Cardiac muscle cell (in vitro differentiated cells and primary cell): ENCODE data around the gene FHIT. TPM values are rescaled to one million over a fixed set of nuclear protein-coding genes. Genes with fewer than 3 reads are reported as not detected.

ENCODE experiments used
- DNase-seq, 2 donors: peaks; one replicate each; pipeline versions ENCODE4 v3.0.0 to v3.0.0-alpha.2; 2010 to 2017; ENCODE audit warnings: low read depth in 1 of 2, low spot score in 1 of 2
- H3K27ac ChIP-seq: fragments of 200-600 bp; sonication (generic); 2 replicates; pipeline ENCODE4 v1.5.1; 2016
- H3K27me3 ChIP-seq: fragments of 200-600 bp; sonication (generic); 2 replicates; pipeline ENCODE4 v1.6.0; 2016; ENCODE audit warnings: control low read depth
- H3K36me3 ChIP-seq: fragments of 200-600 bp; sonication (generic); 2 replicates; pipeline ENCODE4 v1.5.1; 2016; ENCODE audit warnings: control low read depth
- H3K4me1 ChIP-seq: fragments of 200-600 bp; sonication (generic); 2 replicates; pipeline ENCODE4 v1.8.1; 2017; ENCODE audit warnings: low read depth, mild to moderate bottlenecking, mixed run types
- H3K4me3 ChIP-seq: fragments of 200-600 bp; sonication (generic); 2 replicates; pipeline ENCODE4 v1.5.1; 2016; ENCODE audit warnings: mild to moderate bottlenecking
- H3K9me3 ChIP-seq: fragments of 200-600 bp; sonication (generic); 2 replicates; pipeline ENCODE4 v1.5.1; 2017; ENCODE audit warnings: low read depth, mild to moderate bottlenecking, control low read depth
- CTCF ChIP-seq: IDR thresholded peaks from 2 replicates; pipeline ENCODE4 v1.5.1; 2012; ENCODE audit warnings: low read depth, mild to moderate bottlenecking, low read length
- polyA plus RNA-seq: library from polyadenylated mRNA; unstranded; fragments of >200 nt; fragmentation: Nextera tagmentation; extraction: Ambion mirVana; gene quantifications from 2 replicates; pipeline ENCODE4 v1.2.1, GENCODE V29; 2016
- total RNA-seq: library from RNA; depleted of rRNA; stranded (reverse); fragments of >200 nt; gene quantifications from 2 replicates; pipeline ENCODE4 v1.2.3, GENCODE V29; 2016

The FHIT gene
- total and polyA plus RNA-seq, 2 experiments from 2014 or later: 6.9 to 12.5 TPM

DNA sequence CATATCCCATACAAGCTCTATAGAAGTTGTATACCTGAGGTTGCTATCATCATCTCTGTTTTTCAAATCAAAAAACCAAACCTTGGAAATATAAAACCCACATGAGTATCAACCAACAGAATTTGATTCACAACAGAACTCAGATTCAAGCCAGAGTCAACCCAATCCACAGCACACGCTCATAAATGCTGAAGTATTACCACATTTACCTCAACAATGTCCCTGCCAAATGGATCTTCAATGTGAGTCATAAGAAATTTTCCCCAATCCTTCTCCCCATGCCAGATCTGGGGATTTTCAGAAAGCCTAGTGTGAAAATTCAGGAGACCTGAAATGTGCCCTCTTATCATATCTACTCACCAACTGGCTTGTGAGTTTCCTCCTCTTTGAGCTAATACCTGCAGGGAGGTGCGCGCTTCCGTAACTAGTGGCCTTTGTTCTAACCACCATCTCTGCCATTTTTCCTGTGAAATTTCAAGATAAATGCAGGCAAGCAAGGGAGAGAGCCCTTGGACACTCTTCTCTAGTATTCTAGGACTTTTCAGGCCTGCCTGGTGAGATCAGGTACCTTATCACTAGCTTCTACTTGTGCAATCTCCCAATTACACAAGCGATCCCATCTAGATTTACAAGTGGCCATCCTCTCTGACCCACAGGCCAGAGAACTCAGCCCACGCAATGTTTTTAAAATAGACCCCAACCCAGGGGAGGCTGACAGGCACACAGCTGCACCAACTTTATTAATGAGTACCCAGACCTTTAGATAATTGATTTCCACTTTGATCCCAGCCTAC is 1124.5 kb downstream of the FHIT start:
- Histone ChIP-seq H3K36me3 (no peaks in the 10 kb centered on the region), H3K4me1 (no peaks in the 10 kb centered on the region), H3K4me3 (no peak overlapping the region), H3K27me3 (no peaks in the 10 kb centered on the region), H3K27ac (no peak overlapping the region), H3K9me3 (no peaks in the 10 kb centered on the region)
- no peak for DNase-seq
- TF ChIP-seq CTCF: no peak

GRCh38 chr3:60125686-60126085 is 1125.6 kb downstream of the FHIT start:
- H3K9me3 ChIP-seq: no peaks in the 10 kb centered on the region
- H3K27ac ChIP-seq: no peak overlapping the region
- no peaks in the 10 kb centered on the region for H3K27me3 ChIP-seq
- no peaks in the 10 kb centered on the region for H3K4me1 ChIP-seq
- H3K36me3 ChIP-seq: no peaks in the 10 kb centered on the region
- TF ChIP-seq CTCF: no peak
- no peak overlapping the region for H3K4me3 ChIP-seq
- no peak for DNase-seq

GRCh38 chr3:60120245-60120644 is 1131.0 kb downstream of the FHIT start:
- TF ChIP-seq CTCF: no peak

DNA sequence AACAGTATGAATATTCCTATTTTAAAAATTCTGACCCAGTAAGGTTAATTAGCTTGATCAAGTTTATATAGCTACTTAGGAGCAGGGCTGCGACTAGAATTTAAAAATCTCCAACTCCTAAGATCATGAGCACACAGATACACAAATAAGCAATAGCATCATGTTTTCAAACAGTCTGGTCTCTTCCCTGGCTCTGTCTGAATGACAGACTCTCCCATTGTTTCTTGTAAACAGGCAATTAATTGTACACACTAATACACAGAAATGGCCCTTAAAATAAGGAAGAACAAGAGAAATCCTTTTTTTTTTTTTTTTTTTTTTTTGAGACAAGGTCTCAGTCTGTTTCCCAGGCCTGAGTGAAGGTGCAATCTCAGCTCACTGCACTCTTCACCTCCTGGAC is 1137.1 kb downstream of the FHIT start:
- DNase-seq: no peak
- Histone ChIP-seq H3K27ac (no peak overlapping the region), H3K9me3 (no peaks in the 10 kb centered on the region), H3K27me3 (no peaks in the 10 kb centered on the region), H3K4me1 (no peaks in the 10 kb centered on the region), H3K4me3 (no peak overlapping the region), H3K36me3 (no peaks in the 10 kb centered on the region)
- TF ChIP-seq CTCF: no peak

More at GRCh38 chr3:60120245-60120644, 1131.0 kb downstream of the FHIT start:
- no peaks in the 10 kb centered on the region for H3K9me3 ChIP-seq
- no peak overlapping the region for H3K4me3 ChIP-seq
- H3K4me1 ChIP-seq: no peaks in the 10 kb centered on the region
- H3K36me3 ChIP-seq: no peaks in the 10 kb centered on the region
- H3K27me3 ChIP-seq: no peaks in the 10 kb centered on the region
- H3K27ac ChIP-seq: no peak overlapping the region
- DNase-seq: no peak

DNA sequence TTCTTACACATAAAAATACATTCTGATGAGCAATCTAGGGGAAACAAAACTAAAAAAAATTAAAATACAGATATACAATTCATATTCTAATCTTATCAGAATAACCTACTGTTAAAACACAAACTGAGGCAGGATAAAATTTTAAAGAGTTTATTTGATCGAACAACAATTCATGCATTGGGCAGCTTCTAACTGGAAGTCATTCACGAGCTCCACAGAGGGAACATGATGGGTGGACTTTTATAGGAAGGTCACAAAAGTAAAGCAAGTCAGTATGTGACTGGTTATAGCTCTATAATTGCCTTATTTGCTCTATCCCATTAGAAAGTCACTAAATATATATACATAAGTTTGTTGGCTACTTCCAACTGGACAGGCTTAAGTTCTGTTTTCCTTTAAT is 1144.0 kb downstream of the FHIT start:
- TF ChIP-seq CTCF: no peak
- Histone ChIP-seq H3K36me3 (no peaks in the 10 kb centered on the region), H3K27me3 (no peaks in the 10 kb centered on the region), H3K9me3 (no peaks in the 10 kb centered on the region), H3K4me1 (peaks cover 32% of the 10 kb centered on the region), H3K27ac (no peak overlapping the region), H3K4me3 (no peak overlapping the region)
- no peak for DNase-seq
